KMS-11 (cell line): ENCODE results near the gene RASGRP2.

ENCODE experiments used
- H2AFZ ChIP-seq: fragments of 200-600 bp; sonication (generic); 2 replicates; pipeline ENCODE4 v1.6.1; 2016; ENCODE audit warnings: antibody characterized with exemption, mixed run types, low read depth
- H3K27ac ChIP-seq: fragments of 200-600 bp; sonication (generic); 2 replicates; pipeline ENCODE4 v1.6.1; 2016; ENCODE audit warnings: mild to moderate bottlenecking, mixed run types
- H3K27me3 ChIP-seq: fragments of 200-600 bp; sonication (generic); 2 replicates; pipeline ENCODE4 v1.6.1; 2017; ENCODE audit warnings: mild to moderate bottlenecking, low read depth, mixed run types, moderate library complexity; ENCODE audit not compliant: insufficient read depth
- H3K36me3 ChIP-seq: fragments of 200-600 bp; sonication (generic); 2 replicates; pipeline ENCODE4 v1.6.1; 2017; ENCODE audit warnings: mild to moderate bottlenecking, mixed run types; ENCODE audit not compliant: insufficient read depth
- H3K4me1 ChIP-seq: fragments of 200-600 bp; sonication (generic); 2 replicates; pipeline ENCODE4 v1.6.1; 2016; ENCODE audit warnings: mild to moderate bottlenecking, low read depth, mixed run types; ENCODE audit not compliant: poor library complexity, severe bottlenecking
- H3K4me2 ChIP-seq: fragments of 200-600 bp; sonication (generic); 2 replicates; pipeline ENCODE4 v1.7.0; 2016; ENCODE audit warnings: mild to moderate bottlenecking, mixed run types
- H3K4me3 ChIP-seq: fragments of 200-600 bp; sonication (generic); IDR thresholded peaks from 2 replicates; pipeline ENCODE4 v1.6.1; 2017; ENCODE audit warnings: low read depth, low read length, mixed read lengths; ENCODE audit not compliant: insufficient read depth
- H3K79me2 ChIP-seq: fragments of 200-600 bp; sonication (generic); 2 replicates; pipeline ENCODE4 v1.6.1; 2016; ENCODE audit warnings: low read depth, mixed run types; ENCODE audit not compliant: insufficient read depth
- H3K9ac ChIP-seq: fragments of 200-600 bp; sonication (generic); 2 replicates; pipeline ENCODE4 v1.6.1; 2016; ENCODE audit warnings: mild to moderate bottlenecking, mixed run types
- H4K20me1 ChIP-seq: fragments of 200-600 bp; sonication (generic); 2 replicates; pipeline ENCODE4 v1.6.1; 2016; ENCODE audit warnings: mild to moderate bottlenecking, mixed run types; ENCODE audit not compliant: insufficient read depth
- CTCF ChIP-seq: fragments of 200-600 bp; sonication (generic); conservative IDR thresholded peaks from 2 replicates; pipeline ENCODE4 v1.6.1; 2017; ENCODE audit warnings: low read depth, mild to moderate bottlenecking, antibody characterized with exemption, low read length, moderate library complexity, mixed read lengths

The RASGRP2 gene

GRCh38 chr11:64743591-64744543 lies at the start of gene RASGRP2:
Gene RASGRP2, minus strand, starts transcription at chr11:64744142. Its CDS starts 1,276 bp downstream, at chr11:64742866.
- H3K4me1 ChIP-seq, result peaks cover 31% of the 10 kb centered on the region
- no peak within 1 kb of the TSS for H3K9ac ChIP-seq
- H3K27me3 ChIP-seq, result peaks cover 67% of the 10 kb centered on the region
- H3K27ac ChIP-seq, result no peak within 1 kb of the TSS
- no peaks in the 10 kb centered on the region for H3K79me2 ChIP-seq
- TF ChIP-seq CTCF, result peak; percentile 46
- peak within 1 kb of the TSS; percentile 94 for H3K4me2 ChIP-seq
- no peaks in the 10 kb centered on the region for H4K20me1 ChIP-seq
- no peaks in the 10 kb centered on the region for H3K36me3 ChIP-seq
- H3K4me3 ChIP-seq, result no peak within 1 kb of the TSS
- peak within 1 kb of the TSS; percentile 91; the same call in 1 of the 2 replicates for H2AFZ ChIP-seq

GRCh38 chr11:64792482-64792881 lies 48.5 kb upstream of the RASGRP2 start:
- Histone ChIP-seq H4K20me1 (no peaks in the 10 kb centered on the region), H2AFZ (no peak overlapping the region), H3K27ac (no peak overlapping the region), H3K4me1 (no peaks in the 10 kb centered on the region), H3K36me3 (no peaks in the 10 kb centered on the region), H3K4me3 (no peak overlapping the region), H3K9ac (no peak overlapping the region), H3K79me2 (no peaks in the 10 kb centered on the region), H3K4me2 (no peak overlapping the region), H3K27me3 (no peaks in the 10 kb centered on the region)
- TF ChIP-seq CTCF, result no peak

GRCh38 chr11:64791781-64792291 lies 47.9 kb upstream of the RASGRP2 start:
- H3K27ac ChIP-seq, result no peak overlapping the region

More at GRCh38 chr11:64791781-64792291, 47.9 kb upstream of the RASGRP2 start:
- Histone ChIP-seq H3K9ac (no peak overlapping the region), H2AFZ (no peak overlapping the region), H3K79me2 (no peaks in the 10 kb centered on the region), H3K27me3 (no peaks in the 10 kb centered on the region), H4K20me1 (no peaks in the 10 kb centered on the region), H3K4me1 (no peaks in the 10 kb centered on the region), H3K4me2 (no peak overlapping the region), H3K36me3 (no peaks in the 10 kb centered on the region), H3K4me3 (no peak overlapping the region)
- TF ChIP-seq CTCF, result no peak
